Measurements from ENCODE around the gene C5orf22. TPM values are rescaled to one million over a fixed set of nuclear protein-coding genes. Genes with fewer than 3 reads are reported as not detected.
"Not testable (repeated sequence)": the region's sequence is repeated elsewhere in the genome, so short reads cannot be mapped to it uniquely, and the experiment has no call there.

C5orf22 gene
- total and polyA plus RNA-seq, 4 donors, result 19.7 to 33.5 (median 22.5) TPM

DNA sequence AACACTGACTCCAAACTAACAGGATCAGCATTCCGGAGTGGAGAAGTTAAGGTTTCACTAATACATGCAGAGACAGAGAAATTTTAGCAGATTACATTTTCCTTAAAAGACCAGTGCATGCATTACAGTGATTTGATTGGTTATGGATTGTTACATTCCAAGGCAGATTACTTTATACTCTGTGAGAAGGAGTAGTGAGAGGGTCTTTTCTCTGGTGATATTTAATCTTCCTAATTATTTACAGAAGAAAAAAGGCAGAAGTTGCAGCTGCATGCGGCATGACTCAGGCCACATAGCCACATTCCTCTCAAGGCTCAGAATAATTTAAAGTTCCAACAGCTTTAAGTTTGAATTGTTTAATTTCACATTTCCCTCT, 53.8 kb downstream of the C5orf22 start:
- Histone ChIP-seq H3K4me3 (ENCODE audit: low read depth, low read length) (no peak overlapping the region), H3K4me1 (ENCODE audit: control insufficient read depth, insufficient read depth, low read length) (no peaks in the 10 kb centered on the region), H3K27ac (ENCODE audit: low read depth, low read length) (no peak overlapping the region), H3K27me3 (ENCODE audit: control insufficient read depth, insufficient read depth, low read length) (no peaks in the 10 kb centered on the region), H3K36me3 (ENCODE audit: control insufficient read depth, insufficient read depth, low read length) (no peaks in the 10 kb centered on the region), H3K9me3 (ENCODE audit: control insufficient read depth, insufficient read depth, low read length) (peaks cover 1% of the 10 kb centered on the region)
- 67% methylated on average over 1 of the region's 2 CpGs for WGBS (ENCODE audit: insufficient coverage)
- DNase-seq (ENCODE audit: low read depth in 4 of 6, low spot score in 6 of 6), result no peak

DNA sequence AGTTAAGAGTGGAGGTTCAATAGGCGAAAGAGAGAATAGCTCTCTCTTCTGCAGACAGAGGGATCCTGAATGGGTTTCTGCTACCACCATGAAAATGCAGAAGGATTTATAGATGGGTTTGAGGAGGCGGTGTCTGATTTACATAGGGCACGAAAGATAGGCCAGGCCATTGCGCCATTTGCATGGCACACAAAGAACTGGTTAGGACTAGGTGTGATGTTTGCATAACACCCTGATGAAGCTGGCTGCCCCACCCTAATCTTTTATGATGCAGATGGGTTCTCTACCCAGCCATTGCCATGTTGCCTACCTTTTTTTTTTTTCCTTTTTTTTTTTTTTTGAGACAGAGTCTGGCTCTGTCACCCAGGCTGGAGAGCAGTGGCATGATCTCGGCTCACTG, 55.4 kb downstream of the C5orf22 start:
- H3K36me3 ChIP-seq (ENCODE audit: control insufficient read depth, insufficient read depth, low read length), result no peaks in the 10 kb centered on the region
- 85% methylated on average over 3 of the region's 5 CpGs for WGBS (ENCODE audit: insufficient coverage)
- H3K9me3 ChIP-seq (ENCODE audit: control insufficient read depth, insufficient read depth, low read length), result peaks cover 1% of the 10 kb centered on the region
- no peak overlapping the region for H3K27ac ChIP-seq (ENCODE audit: low read depth, low read length)
- no peaks in the 10 kb centered on the region for H3K27me3 ChIP-seq (ENCODE audit: control insufficient read depth, insufficient read depth, low read length)
- no peak overlapping the region for H3K4me3 ChIP-seq (ENCODE audit: low read depth, low read length)
- no peak for DNase-seq (ENCODE audit: low read depth in 4 of 6, low spot score in 6 of 6)
- H3K4me1 ChIP-seq (ENCODE audit: control insufficient read depth, insufficient read depth, low read length), result no peaks in the 10 kb centered on the region

DNA sequence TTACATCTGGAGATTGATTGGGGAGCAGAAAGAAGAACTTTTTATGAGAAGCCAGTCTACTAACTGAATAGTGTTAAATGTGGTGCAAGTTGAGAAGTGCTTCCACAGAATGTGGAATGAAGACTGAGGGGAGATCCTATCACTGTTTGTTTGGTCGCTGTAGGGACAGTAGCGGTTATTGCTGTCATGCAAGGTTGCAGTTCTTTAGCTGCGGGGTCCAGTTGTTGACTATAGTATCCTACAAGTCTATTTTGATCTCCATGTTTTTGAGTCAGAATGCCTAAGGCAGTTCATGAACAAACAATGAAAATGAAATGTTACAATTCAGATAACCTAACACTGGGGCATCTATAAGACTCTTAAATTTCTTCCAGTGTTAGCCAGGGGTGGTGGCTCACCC, 61.6 kb downstream of the C5orf22 start:
- Histone ChIP-seq H3K4me1 (ENCODE audit: control insufficient read depth, insufficient read depth, low read length) (no peaks in the 10 kb centered on the region), H3K4me3 (ENCODE audit: low read depth, low read length) (no peak overlapping the region), H3K9me3 (ENCODE audit: control insufficient read depth, insufficient read depth, low read length) (no peaks in the 10 kb centered on the region), H3K36me3 (ENCODE audit: control insufficient read depth, insufficient read depth, low read length) (no peaks in the 10 kb centered on the region), H3K27ac (ENCODE audit: low read depth, low read length) (no peak overlapping the region), H3K27me3 (ENCODE audit: control insufficient read depth, insufficient read depth, low read length) (no peaks in the 10 kb centered on the region)
- WGBS (ENCODE audit: insufficient coverage), result 100% methylated on average over 3 of the region's 3 CpGs
- DNase-seq (ENCODE audit: low read depth in 4 of 6, low spot score in 6 of 6), result no peak

DNA sequence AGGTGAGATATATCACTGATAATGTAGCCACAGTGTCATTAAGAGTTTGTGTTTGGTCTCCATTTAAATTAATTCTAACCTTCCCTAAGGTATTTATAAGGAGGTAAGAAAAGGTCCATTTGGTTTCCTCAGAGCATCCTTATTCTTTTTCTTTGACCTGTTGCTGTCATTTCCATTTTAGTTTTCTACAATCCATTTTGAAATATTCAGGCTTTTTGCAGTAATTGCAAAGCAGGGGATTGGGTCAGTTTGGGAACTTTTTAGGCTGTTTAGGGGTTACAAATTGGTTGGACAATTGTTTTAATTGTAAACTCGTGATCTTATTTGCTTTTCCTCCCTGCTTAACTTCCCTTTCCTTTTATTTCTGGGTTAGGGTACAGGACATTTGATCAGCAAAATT, 64.3 kb downstream of the C5orf22 start:
- WGBS (ENCODE audit: insufficient coverage), result no CpG with 5 or more reads among the region's 1 CpG
- no peak overlapping the region for H3K4me3 ChIP-seq (ENCODE audit: low read depth, low read length)
- no peak overlapping the region for H3K27ac ChIP-seq (ENCODE audit: low read depth, low read length)
- no peaks in the 10 kb centered on the region for H3K4me1 ChIP-seq (ENCODE audit: control insufficient read depth, insufficient read depth, low read length)
- DNase-seq (ENCODE audit: low read depth in 4 of 6, low spot score in 6 of 6), result no peak
- H3K27me3 ChIP-seq (ENCODE audit: control insufficient read depth, insufficient read depth, low read length), result no peaks in the 10 kb centered on the region
- no peaks in the 10 kb centered on the region for H3K36me3 ChIP-seq (ENCODE audit: control insufficient read depth, insufficient read depth, low read length)
- H3K9me3 ChIP-seq (ENCODE audit: control insufficient read depth, insufficient read depth, low read length), result no peaks in the 10 kb centered on the region

DNA sequence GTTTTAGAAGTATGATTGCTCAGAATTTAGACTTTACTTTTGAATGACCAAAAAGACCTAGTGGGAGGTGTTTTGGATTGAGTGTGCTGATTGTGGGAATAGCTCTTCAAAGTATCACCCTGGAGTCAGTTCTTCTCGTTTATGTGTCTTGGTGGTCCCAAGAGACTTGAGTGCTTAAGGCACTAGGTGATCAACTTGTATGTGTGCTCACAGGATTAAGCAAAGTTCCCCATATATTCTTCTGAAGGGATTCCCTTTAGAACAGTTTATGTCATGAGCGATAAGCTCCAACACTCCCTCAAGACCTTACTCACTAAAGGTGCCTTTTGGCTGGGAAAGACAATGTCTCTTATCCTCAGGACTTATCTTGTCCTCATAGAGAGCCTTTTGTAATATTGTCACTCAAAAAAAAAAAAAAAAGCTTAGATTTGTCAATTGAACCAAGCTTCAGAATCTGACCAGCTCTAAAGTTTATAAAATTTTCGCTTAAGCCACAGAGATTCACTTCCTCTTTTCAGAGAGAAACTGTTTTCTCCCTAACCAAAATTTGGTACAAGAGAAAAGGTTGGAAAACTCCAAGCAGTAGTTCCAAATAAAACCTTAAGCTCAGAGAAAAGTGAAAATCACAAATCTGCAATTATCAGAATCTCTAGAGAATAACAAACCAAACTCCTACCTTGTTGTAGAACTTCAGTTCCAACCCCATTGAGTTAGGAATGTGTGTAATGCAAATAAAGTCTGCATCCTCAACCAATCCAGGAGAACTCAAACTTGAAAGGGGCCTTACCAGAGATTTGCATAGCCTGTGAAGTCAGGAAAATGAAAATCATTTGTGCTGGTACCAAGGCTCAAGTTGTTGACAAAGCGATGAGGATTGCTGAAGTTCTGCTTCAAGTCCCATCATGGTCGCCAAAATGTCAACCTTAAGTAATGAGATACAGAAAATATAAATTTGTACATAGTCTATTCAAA, 66.8 kb downstream of the C5orf22 start:
- no peak overlapping the region for H3K27ac ChIP-seq (ENCODE audit: low read depth, low read length)
- no peaks in the 10 kb centered on the region for H3K9me3 ChIP-seq (ENCODE audit: control insufficient read depth, insufficient read depth, low read length)
- no peak overlapping the region for H3K4me3 ChIP-seq (ENCODE audit: low read depth, low read length)
- no peaks in the 10 kb centered on the region for H3K4me1 ChIP-seq (ENCODE audit: control insufficient read depth, insufficient read depth, low read length)
- 90% methylated on average over 2 of the region's 5 CpGs for WGBS (ENCODE audit: insufficient coverage)
- H3K27me3 ChIP-seq (ENCODE audit: control insufficient read depth, insufficient read depth, low read length), result no peaks in the 10 kb centered on the region
- no peak for DNase-seq (ENCODE audit: low read depth in 4 of 6, low spot score in 6 of 6)
- H3K36me3 ChIP-seq (ENCODE audit: control insufficient read depth, insufficient read depth, low read length), result no peaks in the 10 kb centered on the region

DNA sequence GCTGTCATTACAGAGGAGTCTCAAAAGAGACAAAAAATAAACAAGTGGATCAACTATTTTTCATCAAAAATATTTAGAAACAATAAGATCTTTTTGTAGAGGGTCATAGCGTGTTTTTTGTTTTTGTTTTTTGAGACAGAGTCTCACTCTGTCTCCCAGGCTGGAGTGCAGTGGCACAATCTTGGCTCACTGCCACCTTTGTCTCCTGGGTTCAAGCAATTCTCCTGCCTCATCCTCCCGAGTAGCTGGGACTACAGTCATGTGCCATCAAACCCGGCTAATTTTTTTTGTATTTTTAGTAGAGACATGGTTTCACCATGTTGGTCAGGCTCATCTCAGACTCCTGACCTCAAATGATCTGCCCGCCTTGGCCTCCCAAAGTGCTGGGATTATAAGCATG, 70.2 kb downstream of the C5orf22 start:
- H3K4me3 ChIP-seq (ENCODE audit: low read depth, low read length); H3K4me1 ChIP-seq (ENCODE audit: control insufficient read depth, insufficient read depth, low read length); H3K9me3 ChIP-seq (ENCODE audit: control insufficient read depth, insufficient read depth, low read length); DNase-seq (ENCODE audit: low read depth in 4 of 6, low spot score in 6 of 6); H3K36me3 ChIP-seq (ENCODE audit: control insufficient read depth, insufficient read depth, low read length); H3K27ac ChIP-seq (ENCODE audit: low read depth, low read length); H3K27me3 ChIP-seq (ENCODE audit: control insufficient read depth, insufficient read depth, low read length): not testable (repeated sequence)
- no CpG with 5 or more reads among the region's 4 CpGs for WGBS (ENCODE audit: insufficient coverage)

DNA sequence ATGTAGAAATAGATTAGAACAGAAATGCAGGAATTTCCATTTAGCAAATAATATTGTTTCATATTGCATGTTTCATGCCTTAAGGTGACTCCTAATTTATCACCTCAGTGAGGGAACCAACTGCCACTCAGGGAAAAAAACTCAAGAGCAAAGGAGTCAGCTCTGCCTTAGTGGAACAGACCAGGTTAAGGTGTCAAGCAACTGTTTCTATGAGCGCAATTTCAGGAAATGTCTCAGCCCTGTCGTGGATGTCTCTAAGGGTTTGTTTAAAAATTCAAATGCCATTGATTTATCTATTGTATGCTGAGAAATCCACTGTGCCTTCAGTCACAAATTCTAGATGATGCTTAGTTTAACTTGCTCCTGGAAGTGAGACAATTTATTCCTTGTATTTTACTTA, 72.1 kb downstream of the C5orf22 start:
- no peaks in the 10 kb centered on the region for H3K4me1 ChIP-seq (ENCODE audit: control insufficient read depth, insufficient read depth, low read length)
- 71% methylated on average over 1 of the region's 2 CpGs for WGBS (ENCODE audit: insufficient coverage)
- no peak overlapping the region for H3K27ac ChIP-seq (ENCODE audit: low read depth, low read length)
- no peak for DNase-seq (ENCODE audit: low read depth in 4 of 6, low spot score in 6 of 6)
- no peaks in the 10 kb centered on the region for H3K27me3 ChIP-seq (ENCODE audit: control insufficient read depth, insufficient read depth, low read length)
- no peaks in the 10 kb centered on the region for H3K36me3 ChIP-seq (ENCODE audit: control insufficient read depth, insufficient read depth, low read length)
- H3K4me3 ChIP-seq (ENCODE audit: low read depth, low read length), result no peak overlapping the region
- no peaks in the 10 kb centered on the region for H3K9me3 ChIP-seq (ENCODE audit: control insufficient read depth, insufficient read depth, low read length)

DNA sequence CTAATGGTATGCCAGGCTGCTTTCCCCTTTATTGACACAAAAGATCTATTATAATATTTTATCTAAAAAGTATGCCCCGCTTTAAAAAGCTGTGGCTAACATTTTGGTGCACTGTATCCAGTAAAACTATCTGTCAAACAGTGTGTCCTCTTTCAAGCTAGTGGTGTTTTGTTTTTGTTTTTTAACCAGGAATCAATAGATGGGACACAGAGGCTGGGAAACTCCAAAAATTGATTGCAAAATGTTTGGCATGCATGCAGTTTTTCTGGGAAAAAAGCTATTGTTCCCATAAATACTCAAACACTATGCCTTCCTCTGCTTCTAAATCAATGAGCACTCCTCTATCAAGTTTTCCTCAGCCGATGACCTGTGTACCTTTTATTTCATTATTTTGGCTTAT, 72.5 kb downstream of the C5orf22 start:
- no peaks in the 10 kb centered on the region for H3K36me3 ChIP-seq (ENCODE audit: control insufficient read depth, insufficient read depth, low read length)
- H3K27ac ChIP-seq (ENCODE audit: low read depth, low read length), result no peak overlapping the region
- no peaks in the 10 kb centered on the region for H3K27me3 ChIP-seq (ENCODE audit: control insufficient read depth, insufficient read depth, low read length)
- no peak overlapping the region for H3K4me3 ChIP-seq (ENCODE audit: low read depth, low read length)
- WGBS (ENCODE audit: insufficient coverage), result 100% methylated on average over 1 of the region's 2 CpGs
- no peak for DNase-seq (ENCODE audit: low read depth in 4 of 6, low spot score in 6 of 6)
- no peaks in the 10 kb centered on the region for H3K9me3 ChIP-seq (ENCODE audit: control insufficient read depth, insufficient read depth, low read length)
- H3K4me1 ChIP-seq (ENCODE audit: control insufficient read depth, insufficient read depth, low read length), result no peaks in the 10 kb centered on the region

Measured in spinal cord (tissue), 10 donors.